Activated T-cell treated with anti-CD3 and anti-CD28 coated beads, Interleukin-2, amount 50 U/mL, for 48 hours (primary cell): ENCODE measurements around the gene FAM98C.
"Not testable (repeated sequence)": the region's sequence is repeated elsewhere in the genome, so short reads cannot be mapped to it uniquely, and the experiment has no call there.

Source experiments
- DNase-seq, 2 experiments: peaks; one replicate each; pipeline ENCODE4 v3.0.0-alpha.2; 2020

Gene FAM98C

GRCh38 chr19:38399081-38399480, 3.8 kb upstream of the FAM98C start:
- DNase-seq = no peak

- no peak for DNase-seq
Measured at GRCh38 chr19:38399537-38399936, 3.4 kb upstream of the FAM98C start.

DNA sequence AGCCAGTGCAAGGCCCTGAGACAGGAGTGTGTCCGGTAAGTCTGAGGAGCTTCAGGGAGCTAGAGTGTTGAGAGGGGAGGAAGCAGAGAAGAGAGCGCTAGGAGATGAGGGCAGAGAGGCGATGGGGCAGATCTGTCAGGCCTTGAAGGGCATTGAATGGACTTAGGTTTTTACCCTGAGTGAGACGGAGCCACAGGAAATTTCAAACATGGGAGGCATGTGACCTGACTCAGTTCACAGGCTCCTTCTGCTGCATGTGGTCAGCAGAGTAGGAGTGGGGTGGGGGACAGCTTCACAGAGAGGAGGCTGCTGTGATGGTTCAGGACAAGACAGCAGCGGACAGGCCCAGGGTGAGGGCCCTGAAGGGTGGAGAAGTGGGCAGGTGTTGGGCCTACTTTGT, 2.5 kb upstream of the FAM98C start:
- no peak for DNase-seq

GRCh38 chr19:38401148-38401547, 1.7 kb upstream of the FAM98C start:
- no peak for DNase-seq

GRCh38 chr19:38402623-38402966, 298 bp upstream of the FAM98C start:
- DNase-seq = no peak

GRCh38 chr19:38404858-38405257, 2.0 kb downstream of the FAM98C start:
- no peak for DNase-seq

DNA sequence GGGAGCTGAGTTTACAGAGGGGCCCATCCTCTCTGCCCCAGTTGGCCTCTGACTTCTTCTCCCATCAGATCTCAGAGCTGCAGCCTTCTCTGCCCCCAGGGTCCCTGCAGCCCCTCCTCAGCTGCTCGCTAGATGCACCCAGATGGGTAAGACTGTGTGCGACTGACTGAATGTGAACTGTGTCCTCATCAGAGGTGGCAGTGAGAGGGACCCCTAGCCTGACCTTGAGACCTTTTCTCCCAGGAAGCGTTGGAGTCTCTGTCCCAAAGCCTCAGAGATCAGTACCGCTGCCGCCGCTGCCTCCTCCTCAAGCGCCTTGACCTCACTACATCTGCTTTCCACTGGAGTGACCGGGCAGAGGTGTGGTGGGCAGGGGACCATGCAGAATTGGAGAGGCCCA, 2.4 kb downstream of the FAM98C start:
- no peak for DNase-seq

GRCh38 chr19:38409631-38410133, 6.8 kb downstream of the FAM98C start:
- DNase-seq = no peak

DNA sequence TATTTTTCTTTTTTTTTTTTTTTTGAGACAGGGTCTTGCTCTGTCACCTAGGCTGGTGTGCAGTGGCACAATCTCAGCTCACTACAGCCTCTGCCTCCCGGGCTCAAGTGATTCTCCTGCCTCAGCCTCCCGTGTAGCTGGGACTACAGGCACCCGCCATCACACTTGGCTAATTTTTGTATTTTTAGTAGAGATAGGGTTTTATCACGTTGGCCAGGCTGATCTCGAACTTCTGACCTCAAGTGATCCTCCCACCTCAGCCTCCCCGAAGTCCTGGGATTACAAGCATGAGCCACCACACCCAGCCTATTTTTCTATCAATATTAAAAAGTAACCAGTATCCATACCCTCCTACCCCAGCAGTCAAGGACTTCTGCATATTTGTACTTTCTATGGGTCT, 7.5 kb downstream of the FAM98C start:
- not testable (repeated sequence) for DNase-seq

DNA sequence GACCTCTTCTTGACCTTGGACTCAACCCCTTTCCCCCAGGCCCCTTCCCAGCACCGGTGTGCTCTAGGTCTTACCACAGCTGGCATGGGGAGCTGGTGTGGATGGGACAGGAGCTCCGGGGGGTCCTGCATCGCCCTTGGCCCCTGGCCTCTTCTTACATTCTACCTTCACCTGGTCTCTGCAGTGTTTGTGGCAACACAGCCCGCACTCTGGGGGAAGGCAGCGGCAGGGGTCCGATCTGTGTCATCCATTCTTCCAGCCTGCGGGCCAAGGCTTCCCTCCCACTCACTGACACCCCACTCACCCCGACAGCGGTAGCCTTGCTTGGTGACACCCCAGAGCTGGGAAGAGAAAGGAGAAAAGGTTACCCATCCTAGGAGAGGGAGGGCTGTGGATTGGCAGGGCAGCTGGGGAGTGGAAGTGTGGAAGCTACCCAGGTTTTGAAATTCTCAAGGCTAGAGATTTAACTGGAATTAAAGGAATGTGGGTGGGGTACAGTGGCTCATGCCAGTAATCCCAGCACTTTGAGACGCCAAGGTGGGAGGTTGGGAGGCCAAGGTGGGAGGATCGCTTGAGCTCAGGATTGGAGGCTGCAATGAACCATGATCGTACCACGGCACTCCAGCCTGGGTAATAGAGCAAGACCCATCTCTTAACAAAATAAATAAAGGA, 8.3 kb downstream of the FAM98C start:
- DNase-seq = no peak

GRCh38 chr19:38411898-38412297, 9.0 kb downstream of the FAM98C start:
- not testable (repeated sequence) for DNase-seq

- DNase-seq = no peak
Measured at GRCh38 chr19:38412491-38412890, 9.6 kb downstream of the FAM98C start.

DNA sequence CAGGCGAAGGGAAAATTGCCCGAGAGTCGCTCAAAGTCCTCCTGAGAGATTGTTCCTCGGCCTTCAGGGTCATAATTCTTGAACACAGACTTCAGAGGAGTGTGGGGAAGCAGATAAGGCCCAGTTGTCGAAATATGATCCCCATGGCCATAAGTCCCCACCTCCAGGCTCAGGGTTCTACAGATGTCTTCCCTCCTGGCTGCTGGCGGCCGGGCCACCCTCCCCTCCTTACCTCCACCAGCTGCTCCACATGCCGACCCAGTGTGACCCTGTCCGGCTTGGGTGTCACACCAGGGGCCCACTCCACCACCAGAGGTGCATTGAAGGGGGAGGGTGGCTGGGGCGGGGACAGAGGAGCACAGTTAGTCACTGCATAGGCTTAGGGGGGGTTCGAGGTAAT, 10.1 kb downstream of the FAM98C start:
- no peak for DNase-seq

DNA sequence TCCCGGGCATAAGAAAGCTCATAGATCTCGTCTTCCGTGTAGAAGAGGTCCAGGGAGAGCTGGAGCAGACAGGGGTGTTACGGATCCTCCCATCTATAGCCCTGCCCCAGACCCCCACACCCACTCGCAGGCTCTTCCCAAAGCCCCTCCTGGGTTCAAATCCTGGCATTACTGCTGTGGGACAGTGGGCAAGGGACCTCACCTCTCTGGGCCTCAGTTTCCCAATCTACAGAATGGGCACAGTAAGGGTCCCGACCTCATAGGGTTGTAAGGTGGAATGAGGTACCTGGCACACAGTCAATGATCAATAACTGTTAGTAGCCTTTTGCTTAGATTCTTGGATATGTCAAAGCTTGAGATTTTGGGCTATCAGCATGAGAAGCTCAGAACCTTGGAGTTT, 10.5 kb downstream of the FAM98C start:
- DNase-seq = no peak

GRCh38 chr19:38417146-38417543, 14.3 kb downstream of the FAM98C start:
- no peak for DNase-seq

DNA sequence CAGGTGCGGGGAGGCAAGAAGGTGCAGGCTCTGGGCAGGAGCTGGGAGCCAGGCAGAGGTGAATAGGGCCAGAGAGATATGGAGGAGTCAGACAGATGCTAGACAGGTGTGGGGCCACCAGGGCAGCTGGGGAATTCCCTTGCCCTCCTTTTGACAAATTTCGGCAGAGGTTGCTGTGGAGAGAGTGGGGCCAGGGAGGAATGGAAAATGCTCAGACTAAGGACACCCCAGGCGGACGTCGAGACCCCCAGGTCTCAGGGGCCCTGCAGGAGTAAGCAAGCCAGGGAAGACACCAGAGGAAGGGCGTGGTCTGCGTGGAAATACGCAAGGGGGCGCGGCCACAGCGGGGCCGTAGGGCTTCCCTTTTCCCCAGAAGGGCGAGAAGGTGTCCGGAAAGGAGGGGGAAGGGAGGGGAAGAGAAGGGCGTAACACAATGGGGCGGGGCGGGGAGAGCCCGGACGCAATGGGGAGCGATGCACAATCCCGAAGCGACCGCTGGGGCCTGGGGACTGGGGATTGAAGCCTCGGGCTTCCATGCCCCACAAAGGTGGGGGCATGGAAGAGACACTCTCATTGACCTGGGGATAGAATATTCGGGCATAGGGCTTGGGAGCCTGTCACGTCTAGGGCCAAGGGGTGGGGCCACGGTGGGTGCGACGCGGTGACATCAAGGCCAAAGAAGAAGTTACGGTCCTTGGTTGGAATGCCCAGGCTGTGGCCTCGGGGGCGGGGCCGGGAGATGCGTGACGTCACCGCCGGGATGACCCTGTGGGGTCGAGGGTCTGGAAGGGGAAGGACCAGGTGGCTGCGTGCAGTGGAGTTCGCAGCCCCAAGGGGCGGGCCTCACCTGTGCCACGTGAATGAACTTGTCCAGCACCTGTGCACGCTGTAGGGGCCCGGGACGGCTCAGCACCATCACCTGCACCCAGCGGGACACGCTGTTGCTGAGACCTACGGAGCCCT, 14.9 kb downstream of the FAM98C start:
- peak; percentile 76 to 78 for DNase-seq

DNA sequence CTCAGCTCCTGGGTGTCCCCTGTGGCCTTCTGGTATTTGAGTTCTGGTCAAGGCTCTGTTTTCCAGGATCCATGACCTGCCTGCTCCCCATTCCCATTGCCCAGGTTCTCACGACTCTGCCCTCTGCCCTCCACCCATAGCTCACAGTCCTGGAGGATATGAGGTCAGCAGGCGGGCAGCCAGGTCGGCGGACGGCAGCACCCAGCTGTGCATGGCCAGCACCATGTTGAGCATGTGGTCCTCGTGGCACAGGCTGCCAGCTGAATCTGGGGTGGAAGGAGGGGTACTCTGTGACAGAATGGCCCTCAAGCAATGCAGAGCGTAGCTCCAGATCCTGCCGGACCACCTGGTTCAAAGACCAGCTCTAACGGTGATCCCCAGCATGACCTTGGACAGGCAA, 18.0 kb downstream of the FAM98C start:
- no peak for DNase-seq

DNA sequence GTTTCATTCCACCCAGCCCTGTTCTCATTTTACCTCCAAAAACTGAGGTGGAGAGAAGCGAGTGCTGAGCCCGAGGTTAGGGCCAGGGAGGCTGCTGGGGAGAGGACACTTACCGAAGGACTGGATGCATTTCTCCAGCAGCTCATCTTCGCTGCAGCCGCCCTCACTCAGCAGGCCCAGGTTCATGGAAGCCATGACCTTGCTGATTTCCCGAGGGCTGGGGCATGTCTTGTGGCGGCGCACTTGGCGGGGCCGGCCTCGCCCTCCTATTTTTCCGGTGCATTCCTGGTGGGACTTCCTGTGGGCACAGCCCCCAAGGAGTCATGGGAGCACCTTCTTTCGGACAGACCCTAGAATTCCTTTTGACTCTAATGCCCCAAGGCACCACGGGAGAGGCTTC, 19.0 kb downstream of the FAM98C start:
- DNase-seq = no peak

GRCh38 chr19:38422438-38422837, 19.5 kb downstream of the FAM98C start:
- DNase-seq = no peak

GRCh38 chr19:38424272-38424671, 21.4 kb downstream of the FAM98C start:
- no peak for DNase-seq

GRCh38 chr19:38425222-38425809, 22.4 kb downstream of the FAM98C start:
- DNase-seq = no peak

- peak; percentile 58 to 68 for DNase-seq
Measured at GRCh38 chr19:38425810-38426466, 23.0 kb downstream of the FAM98C start, which contains the start of gene RASGRP4. RASGRP4 (minus strand) TSS chr19:38426219; CDS start chr19:38426091, 128 bp downstream.
